Stimulated activated naive CD4-positive, alpha-beta T cell treated with Interleukin-2 at 50 U/mL for 16 hours (primary cell): ENCODE data around the gene ADGRG3.

Experiments
- DNase-seq: peaks from one replicate; lab custom pipeline; 2025; lab: John Stamatoyannopoulos, UW

Gene ADGRG3

GRCh38 chr16:57668263-57668571 is at the start of gene ADGRG3:
TSS of gene ADGRG3 (plus strand) at chr16:57668306. CDS start at chr16:57668348, 42 bp downstream.
- no peak for DNase-seq

DNA sequence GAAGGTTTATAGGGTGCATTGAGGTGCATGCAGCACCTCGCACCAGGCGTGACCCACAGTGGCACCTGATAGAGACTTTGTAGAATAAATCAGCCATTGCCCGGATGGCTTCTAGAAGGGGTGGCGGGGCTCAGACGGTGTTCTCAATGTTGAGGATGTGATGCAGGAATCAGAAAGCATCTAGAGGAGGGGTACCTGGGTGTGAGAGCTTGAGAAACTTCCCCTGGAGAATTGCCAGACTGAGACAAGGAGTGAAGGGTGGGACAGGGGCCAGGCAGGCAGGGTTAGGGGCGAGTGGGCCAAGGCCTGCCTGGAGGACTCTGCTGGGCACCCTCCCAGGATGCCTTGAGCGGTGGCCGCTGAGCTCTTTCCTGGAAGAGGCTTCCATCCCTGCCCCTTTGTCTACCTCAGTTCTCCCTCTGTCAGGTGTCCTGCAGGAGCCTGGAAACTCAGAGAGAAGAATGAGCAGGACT is 48.9 kb upstream of the ADGRG3 start:
- no peak for DNase-seq

- DNase-seq, result no peak
Measured at GRCh38 chr16:57619606-57620334, 48.3 kb upstream of the ADGRG3 start.

GRCh38 chr16:57620335-57621231 is 47.5 kb upstream of the ADGRG3 start:
- no peak for DNase-seq

- no peak for DNase-seq
Measured at GRCh38 chr16:57621521-57622271, 46.4 kb upstream of the ADGRG3 start.

DNA sequence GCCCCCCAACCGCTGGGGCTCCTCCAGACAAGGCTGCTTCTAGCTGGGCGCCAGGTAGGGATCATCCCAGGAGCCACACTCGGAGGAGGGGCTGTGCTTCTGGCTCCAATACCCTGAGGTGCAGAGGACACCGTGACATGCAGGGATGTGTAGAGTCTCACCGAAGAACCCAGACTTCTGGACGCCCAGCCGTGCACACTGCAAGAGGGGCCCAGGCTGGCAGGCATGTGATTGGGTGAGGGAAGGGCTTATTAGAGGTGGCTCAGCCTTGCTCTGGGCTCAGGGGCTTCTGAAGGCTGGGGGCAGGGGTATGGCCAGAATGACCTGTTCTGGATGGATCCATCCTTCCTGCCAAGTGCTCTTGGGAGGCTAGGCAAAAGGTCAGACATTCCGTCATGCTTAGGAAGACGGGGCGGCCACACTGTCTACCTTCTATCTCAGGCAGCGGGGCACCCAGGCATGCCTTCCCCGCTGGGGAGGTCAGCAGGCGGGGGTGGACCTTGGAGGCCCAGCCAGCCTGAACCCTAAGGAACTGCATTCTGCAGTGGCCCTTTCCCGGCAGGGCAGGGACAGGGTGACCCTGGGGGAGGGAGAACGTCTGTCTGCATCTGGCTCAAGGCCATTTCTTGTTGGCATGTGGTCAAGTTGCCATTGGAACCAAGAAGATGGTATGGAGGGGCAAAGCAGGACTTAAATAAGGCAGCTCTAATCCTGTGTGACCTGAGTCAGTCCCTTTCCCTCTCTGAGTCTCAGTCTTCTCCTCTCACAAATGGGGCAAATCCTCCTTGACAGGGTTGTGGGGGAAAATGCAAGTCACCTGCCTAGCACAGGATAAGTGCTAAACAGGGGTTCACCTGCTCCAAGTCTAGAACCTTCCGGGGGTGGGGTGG is 45.5 kb upstream of the ADGRG3 start:
- no peak for DNase-seq

DNA sequence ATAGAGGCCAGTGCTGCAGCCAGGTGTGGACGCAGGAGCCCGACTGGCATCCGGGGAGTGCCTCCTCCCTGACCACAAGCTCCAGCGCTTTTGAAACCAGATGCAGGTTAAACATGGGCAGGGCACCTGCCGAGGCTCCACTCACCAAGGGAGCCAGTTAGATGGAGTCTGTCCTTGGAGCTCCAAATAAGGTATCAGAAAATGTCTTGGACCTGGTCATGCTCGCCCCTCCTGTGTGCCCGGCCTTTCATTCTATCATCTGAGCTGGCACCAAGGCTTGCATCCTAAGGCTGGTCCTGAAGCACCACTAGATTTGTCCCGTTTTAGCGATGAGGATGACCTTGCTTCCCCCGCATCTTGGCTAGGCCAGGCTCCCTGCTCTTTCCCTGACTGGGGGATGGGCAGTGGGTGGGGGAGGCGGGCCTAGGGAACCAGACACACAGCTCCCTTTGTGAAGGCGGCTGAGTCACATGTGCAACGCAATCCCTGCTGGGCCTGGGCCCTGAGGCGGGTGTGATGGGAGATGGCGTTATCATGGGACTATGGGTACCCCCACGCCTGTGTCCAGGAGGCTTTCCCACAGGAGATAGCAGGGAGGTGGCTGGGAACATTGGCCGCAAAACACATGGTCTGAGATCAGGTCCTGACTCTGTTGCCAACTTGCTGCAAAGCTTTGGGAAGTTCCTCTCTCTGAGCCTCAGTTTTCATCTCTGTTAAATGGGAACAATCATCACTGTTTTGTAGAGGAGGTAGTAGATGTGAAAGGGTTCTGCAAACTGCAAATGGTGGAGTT is 44.7 kb upstream of the ADGRG3 start:
- DNase-seq, result no peak

DNA sequence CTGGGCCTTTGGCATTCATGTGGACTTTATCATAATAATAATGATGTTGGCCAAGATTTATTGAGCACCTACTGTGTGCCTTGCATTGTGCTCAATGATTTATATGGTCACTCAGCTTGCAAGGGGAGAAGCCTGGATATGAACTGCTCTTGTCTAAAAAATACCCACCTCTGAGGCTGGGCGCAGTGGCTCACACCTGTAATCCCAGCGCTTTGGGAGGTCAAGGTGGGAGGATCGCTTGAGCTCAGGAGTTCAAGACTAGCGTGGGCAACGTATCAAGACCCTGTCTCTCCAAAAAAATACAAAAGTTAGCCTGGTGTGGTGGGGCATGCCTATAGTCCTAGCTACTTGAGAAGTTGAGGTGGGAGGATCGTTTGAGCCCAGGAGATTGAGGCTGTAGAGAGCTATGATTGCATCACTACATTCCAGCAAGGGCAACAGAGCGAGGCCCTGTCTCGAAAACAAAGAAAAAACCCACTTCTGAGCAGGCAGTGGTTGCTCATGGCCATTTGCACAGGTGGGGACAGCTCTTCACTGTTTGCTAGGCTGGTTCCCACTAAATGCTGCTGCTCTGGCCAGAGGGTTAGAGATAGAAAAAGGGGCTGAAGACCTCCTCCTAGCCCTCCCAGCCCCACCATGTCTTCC is 43.9 kb upstream of the ADGRG3 start:
- no peak for DNase-seq

- DNase-seq, result no peak
Measured at GRCh38 chr16:57624806-57625500, 43.2 kb upstream of the ADGRG3 start.

DNA sequence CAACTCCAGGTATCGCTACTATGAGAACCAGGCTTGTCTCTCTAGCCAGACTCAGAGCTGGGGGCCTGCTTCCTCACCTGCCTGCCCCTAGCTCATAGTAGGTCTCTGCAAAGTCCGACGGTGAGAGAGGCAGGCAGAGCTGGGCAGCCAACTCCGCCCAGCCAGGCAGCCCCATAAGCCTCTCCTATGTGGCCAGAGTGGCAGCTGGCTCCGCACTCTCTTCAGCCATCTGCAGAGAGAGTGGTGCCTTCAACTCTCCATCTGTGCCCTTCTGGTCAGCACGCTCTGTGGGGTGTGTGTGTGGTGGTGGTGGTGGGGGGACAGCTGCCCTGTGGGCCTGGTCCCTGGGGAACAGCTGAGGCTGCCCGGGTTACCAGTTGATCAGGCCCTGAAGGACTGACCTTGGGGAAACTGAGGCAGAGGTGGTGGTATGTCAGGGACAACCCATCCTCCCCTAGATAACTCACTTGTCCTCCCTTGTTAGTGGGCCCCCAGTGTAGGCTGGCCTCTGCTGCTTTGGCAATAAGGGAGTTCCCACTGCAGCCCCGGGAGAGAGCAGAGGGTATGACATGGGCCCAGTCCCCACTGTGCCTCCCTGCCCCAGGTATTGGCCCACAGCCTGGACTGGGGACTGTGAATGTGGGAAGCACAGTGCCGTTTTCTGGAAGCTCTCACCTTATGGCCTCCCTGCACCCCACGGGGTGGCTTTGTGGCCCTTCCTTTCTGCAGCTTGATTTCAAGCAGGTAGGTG is 41.5 kb upstream of the ADGRG3 start:
- DNase-seq, result no peak

DNA sequence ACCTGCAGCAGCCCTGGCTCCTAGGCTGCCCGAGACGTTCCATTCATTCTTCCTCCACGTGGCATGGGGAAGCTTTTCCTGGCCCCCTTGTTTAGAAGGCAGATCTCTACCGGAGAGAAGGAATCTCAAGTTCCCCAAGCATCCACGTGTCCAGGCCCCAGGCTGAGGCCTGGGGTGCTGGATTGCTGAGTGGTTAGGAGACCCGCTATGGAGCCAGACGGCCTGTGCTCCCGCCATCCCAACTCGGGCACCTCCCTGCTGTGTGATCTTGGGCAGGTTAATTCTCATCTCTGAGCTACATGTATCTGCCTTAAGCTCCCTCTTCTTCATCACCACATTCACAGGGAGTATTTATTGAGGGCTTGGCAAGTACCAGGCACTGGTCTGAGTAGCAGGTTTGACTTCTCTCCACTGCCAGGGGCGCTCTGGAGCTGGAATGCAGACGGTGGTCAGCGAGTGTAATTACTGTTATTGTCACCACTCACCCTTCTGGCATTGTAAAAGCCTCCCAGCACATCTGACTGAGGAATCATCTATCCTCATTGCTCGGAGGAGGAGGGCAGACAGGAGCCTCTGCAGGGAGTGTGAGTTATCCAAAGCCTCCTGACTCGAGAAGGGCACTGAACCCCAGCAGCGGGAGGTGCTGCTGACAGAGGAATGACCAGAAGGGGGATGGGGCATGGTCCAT is 40.8 kb upstream of the ADGRG3 start:
- DNase-seq, result no peak

- DNase-seq, result peak; percentile 65
Measured at GRCh38 chr16:57628008-57628781, 39.9 kb upstream of the ADGRG3 start, which contains the start of gene ADGRG1. TSS of gene ADGRG1 (plus strand) at chr16:57628630. CDS start at chr16:57650288, 21,658 bp downstream.

- no peak for DNase-seq
Measured at GRCh38 chr16:57628783-57629293, 39.3 kb upstream of the ADGRG3 start.

GRCh38 chr16:57629516-57630406 is 38.3 kb upstream of the ADGRG3 start:
- DNase-seq, result no peak

DNA sequence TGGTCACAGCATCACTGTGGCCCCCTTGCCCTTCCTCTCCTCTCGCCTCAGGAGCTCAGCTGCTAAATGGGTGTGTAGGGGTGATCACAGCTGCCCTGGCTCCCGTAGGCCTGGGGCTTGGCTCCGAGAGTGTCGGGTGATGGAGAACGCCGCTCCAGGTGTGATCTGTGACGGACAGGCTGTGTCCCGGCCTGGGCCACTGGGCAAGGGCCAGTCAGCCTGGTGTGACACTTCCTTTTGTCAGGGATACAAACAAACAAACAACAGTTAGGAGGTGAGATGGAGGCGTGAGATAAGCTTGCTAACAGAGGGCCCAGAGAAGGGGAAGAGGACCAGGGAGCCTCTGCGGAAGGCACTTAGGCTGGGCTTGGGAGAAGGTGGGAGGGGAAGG is 37.7 kb upstream of the ADGRG3 start:
- DNase-seq, result no peak
